Brain microvascular endothelial cell (primary cell): Measurements from ENCODE around the gene ARIH1.
"Not testable (repeated sequence)": the region's sequence is repeated elsewhere in the genome, so short reads cannot be mapped to it uniquely, and the experiment has no call there.

Experiments
- DNase-seq: peaks from one replicate; pipeline ENCODE4 v3.0.0-alpha.2; 2020
- H3K27ac ChIP-seq: fragments of 250-450 bp; sonication (Bioruptor Pico); 2 replicates; pipeline ENCODE4 v1.5.1; 2020; ENCODE audit warnings: mild to moderate bottlenecking, moderate library complexity
- H3K27me3 ChIP-seq: fragments of 250-450 bp; sonication (Bioruptor Pico); replicated peaks from 2 replicates; pipeline ENCODE4 v1.5.1; 2020; ENCODE audit warnings: mild to moderate bottlenecking
- H3K36me3 ChIP-seq: fragments of 250-450 bp; sonication (Bioruptor Pico); replicated peaks from 2 replicates; pipeline ENCODE4 v1.5.1; 2020; ENCODE audit warnings: mild to moderate bottlenecking
- H3K4me3 ChIP-seq: 2 replicates; pipeline ENCODE4 v1.5.1; 2011; ENCODE audit warnings: low read depth, mild to moderate bottlenecking, control low read depth, low read length, moderate library complexity
- in situ Hi-C: cut with HindIII; loops from 2 replicates; pipeline ENCODE4 v1.10.0; 2017; ENCODE audit warnings: low sequenced_read_pairs, low pct_ligation_motif_present

The ARIH1 gene

DNA sequence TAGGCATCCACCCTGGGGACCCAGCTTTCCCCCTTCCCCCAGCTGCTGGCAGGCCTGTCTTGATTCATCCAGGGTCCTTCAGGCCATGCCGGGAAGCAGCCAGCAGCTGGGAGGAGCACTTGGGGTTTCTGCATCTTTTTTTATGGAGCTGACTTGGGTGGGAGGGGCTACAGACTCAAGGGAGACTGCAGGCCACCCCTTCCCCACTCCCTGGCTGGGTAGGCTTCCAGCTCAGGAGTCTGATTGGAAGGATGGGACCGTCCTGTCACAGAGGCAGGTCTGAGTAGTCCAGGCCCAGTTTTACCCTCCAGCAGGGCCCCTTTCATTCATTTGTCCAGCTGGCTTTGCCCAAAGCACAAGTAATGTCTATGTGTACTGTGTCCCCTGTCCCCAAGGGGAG is 168.1 kb downstream of the ARIH1 start:
- H3K4me3 ChIP-seq, H3K27me3 ChIP-seq, H3K27ac ChIP-seq, in situ Hi-C loops, DNase-seq, H3K36me3 ChIP-seq: not testable (repeated sequence)

DNA sequence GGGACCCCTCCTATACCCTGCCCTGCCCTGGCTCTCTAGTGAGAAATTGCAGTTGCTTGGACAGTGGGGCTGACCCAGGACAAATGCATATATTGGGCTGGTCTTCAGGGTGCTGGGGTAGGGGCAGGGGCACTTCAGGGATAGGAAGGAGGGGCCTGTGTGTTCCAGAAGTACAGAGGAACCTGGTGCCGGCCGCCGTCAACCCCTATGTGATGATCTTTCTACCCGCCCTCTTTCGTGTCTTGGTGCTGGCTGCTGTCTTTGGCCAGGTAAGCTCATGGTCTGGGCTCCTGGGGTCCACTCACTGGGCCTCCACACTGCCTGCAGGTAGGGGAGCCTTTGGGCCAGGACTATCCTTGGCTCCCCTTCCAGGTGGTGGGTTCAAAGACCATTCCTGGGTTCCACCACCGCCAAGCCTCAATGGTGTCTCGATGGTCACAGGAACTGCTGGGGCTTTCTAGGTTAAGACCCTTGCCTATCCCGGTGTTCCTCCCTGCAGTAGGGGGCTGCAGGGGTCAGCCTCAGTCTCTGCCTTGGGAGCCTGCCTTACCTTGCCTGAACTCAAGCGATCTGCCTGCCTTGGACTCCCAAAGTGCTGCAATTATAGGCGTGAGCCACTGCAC is 174.6 kb downstream of the ARIH1 start:
- in situ Hi-C loops, H3K4me3 ChIP-seq, H3K36me3 ChIP-seq, H3K27me3 ChIP-seq, DNase-seq, H3K27ac ChIP-seq: not testable (repeated sequence)
